Small intestine (tissue), 7 donors: ENCODE measurements around the gene MRGPRD. TPM values are rescaled to one million over a fixed set of nuclear protein-coding genes. Genes with fewer than 3 reads are reported as not detected.
"Not testable (repeated sequence)": the region's sequence is repeated elsewhere in the genome, so short reads cannot be mapped to it uniquely, and the experiment has no call there.

Experiments
- DNase-seq, 2 donors: peaks; one replicate each; pipeline versions ENCODE4 v3.0.0 to v3.0.0-alpha.2; 2013
- FAIRE-seq: peaks from 2 replicates; lab custom pipeline; 2012; peaks lifted over from hg19 to GRCh38; lab: Jason Lieb, UNC
- H3K27ac ChIP-seq, 3 donors: one replicate each; pipeline ENCODE4 v1.5.1; 2013; ENCODE audit warnings: low read length in 2 of 3, mild to moderate bottlenecking in 2 of 3, control low read depth in 1 of 3, inconsistent platforms in 1 of 3, low read depth in 1 of 3, moderate library complexity in 1 of 3
- H3K27me3 ChIP-seq, 3 donors: one replicate each; pipeline ENCODE4 v1.6.1; 2013; ENCODE audit warnings: low read length in 3 of 3, inconsistent platforms in 1 of 3; ENCODE audit not compliant: control insufficient read depth in 3 of 3, insufficient read depth in 3 of 3
- H3K36me3 ChIP-seq, 3 donors: one replicate each; pipeline ENCODE4 v1.6.1; 2013; ENCODE audit warnings: low read length in 3 of 3, inconsistent platforms in 1 of 3, low read depth in 1 of 3, mild to moderate bottlenecking in 1 of 3, moderate library complexity in 1 of 3; ENCODE audit not compliant: control insufficient read depth in 3 of 3, insufficient read depth in 2 of 3
- H3K4me1 ChIP-seq, 3 donors: one replicate each; pipeline ENCODE4 v1.6.1; 2013; ENCODE audit warnings: low read length in 2 of 3, inconsistent platforms in 1 of 3, low read depth in 1 of 3, mild to moderate bottlenecking in 1 of 3, moderate library complexity in 1 of 3; ENCODE audit not compliant: control insufficient read depth in 3 of 3, insufficient read depth in 2 of 3
- H3K4me3 ChIP-seq, 3 donors: one replicate each; pipeline ENCODE4 v1.5.1; 2013; ENCODE audit warnings: low read length in 3 of 3, control low read depth in 1 of 3, inconsistent platforms in 1 of 3, low read depth in 1 of 3, mild to moderate bottlenecking in 1 of 3, moderate library complexity in 1 of 3
- H3K9me3 ChIP-seq, 2 donors: one replicate each; pipeline ENCODE4 v1.6.1; 2013; ENCODE audit warnings: low read depth in 1 of 2, low read length in 1 of 2; ENCODE audit not compliant: control insufficient read depth in 2 of 2, insufficient read depth in 1 of 2
- WGBS, 3 donors: extraction: QIAGEN DNeasy Blood & Tissue Kit; methylation state at CpG; one replicate each; pipeline ENCODE4 v1.1.7; 2013; 5-methylcytosine and 5-hydroxymethylcytosine counted together
- polyA plus RNA-seq, 4 donors: library from polyadenylated mRNA; stranded (reverse) in 3 of 4; unstranded in 1 of 4; fragments of 200-250 nt in 3 of 4; fragments of 120-200 nt in 1 of 4; gene quantifications; one replicate each; pipeline versions ENCODE4 v1.2.1 to v1.2.3, GENCODE V29; 2013
- donor health status: healthy with polysubstance abuse.
- donor health status: control.
- donor health status: control.
- donor health status: Bipolar disorder and iron deficiency.
- donor health status: healthy.

Gene MRGPRD
- polyA plus RNA-seq, 4 donors: 0.06 TPM; not detected in 3

- Histone ChIP-seq H3K27me3 (peaks cover 0 to 7% (median 0%) of the 10 kb centered on the region in 3 donors), H3K36me3 (no peaks in the 10 kb centered on the region), H3K4me3 (no peak overlapping the region), H3K27ac (no peak overlapping the region), H3K4me1 (no peaks in the 10 kb centered on the region), H3K9me3 (peaks cover 0 to 6% of the 10 kb centered on the region in 2 donors)
- 92 to 96% (median 96%) methylated on average over 21 to 23 of the region's 23 CpGs for WGBS, 3 donors
- FAIRE-seq (no peak), DNase-seq (peak in 1 of 2 donors; percentile 15)
Observed at GRCh38 chr11:68974421-68975194, 6.2 kb downstream of the MRGPRD start.

GRCh38 chr11:68973706-68974105 is 7.1 kb downstream of the MRGPRD start:
- H3K9me3 ChIP-seq, FAIRE-seq, DNase-seq, H3K36me3 ChIP-seq, H3K4me3 ChIP-seq, H3K27me3 ChIP-seq, H3K4me1 ChIP-seq, H3K27ac ChIP-seq: not testable (repeated sequence)
- 90 to 92% (median 91%) methylated on average over 12 of the region's 12 CpGs for WGBS, 3 donors

GRCh38 chr11:68973219-68973618 is 7.6 kb downstream of the MRGPRD start:
- DNase-seq (no peak), FAIRE-seq (no peak)
- 12 to 54% (median 42%) methylated on average over 4 of the region's 4 CpGs for WGBS, 3 donors
- Histone ChIP-seq H3K27ac (no peak overlapping the region), H3K9me3 (peaks cover 0 to 6% of the 10 kb centered on the region in 2 donors), H3K36me3 (no peaks in the 10 kb centered on the region), H3K4me1 (no peaks in the 10 kb centered on the region), H3K27me3 (peaks cover 0 to 11% (median 0%) of the 10 kb centered on the region in 3 donors), H3K4me3 (no peak overlapping the region)

- Histone ChIP-seq H3K36me3 (no peaks in the 10 kb centered on the region), H3K4me3 (no peak overlapping the region), H3K4me1 (no peaks in the 10 kb centered on the region), H3K27me3 (peaks cover 0 to 15% (median 0%) of the 10 kb centered on the region in 3 donors), H3K9me3 (peaks cover 0 to 6% of the 10 kb centered on the region in 2 donors), H3K27ac (no peak overlapping the region)
- WGBS, 3 donors: 80 to 87% (median 84%) methylated on average over 8 of the region's 8 CpGs
- FAIRE-seq (no peak), DNase-seq (no peak)
Observed at GRCh38 chr11:68970921-68971636, 9.7 kb downstream of the MRGPRD start.

GRCh38 chr11:68969386-68969785 is 11.4 kb downstream of the MRGPRD start:
- Histone ChIP-seq H3K27me3 (peaks cover 0 to 15% (median 0%) of the 10 kb centered on the region in 3 donors), H3K27ac (no peak overlapping the region), H3K36me3 (no peaks in the 10 kb centered on the region), H3K9me3 (peaks cover 0 to 4% of the 10 kb centered on the region in 2 donors), H3K4me1 (no peaks in the 10 kb centered on the region), H3K4me3 (no peak overlapping the region)
- FAIRE-seq (no peak), DNase-seq (no peak)
- 62 to 75% (median 66%) methylated on average over 8 of the region's 8 CpGs for WGBS, 3 donors

GRCh38 chr11:68968306-68969250 is 12.2 kb downstream of the MRGPRD start:
- WGBS, 3 donors: 69 to 73% (median 73%) methylated on average over 29 of the region's 29 CpGs
- FAIRE-seq: no peak
- H3K36me3 ChIP-seq: no peaks in the 10 kb centered on the region
- peaks cover 0 to 15% (median 0%) of the 10 kb centered on the region in 3 donors for H3K27me3 ChIP-seq
- H3K4me1 ChIP-seq: no peaks in the 10 kb centered on the region
- no peak overlapping the region for H3K4me3 ChIP-seq
- no peak for DNase-seq
- peaks cover 0 to 9% of the 10 kb centered on the region in 2 donors for H3K9me3 ChIP-seq
- H3K27ac ChIP-seq: no peak overlapping the region

GRCh38 chr11:68966894-68967780 is 13.6 kb downstream of the MRGPRD start:
- DNase-seq (no peak), FAIRE-seq (no peak)
- Histone ChIP-seq H3K4me1 (no peaks in the 10 kb centered on the region), H3K9me3 (peaks cover 0 to 9% of the 10 kb centered on the region in 2 donors), H3K36me3 (no peaks in the 10 kb centered on the region), H3K27me3 (peaks cover 0 to 15% (median 0%) of the 10 kb centered on the region in 3 donors), H3K27ac (no peak overlapping the region), H3K4me3 (no peak overlapping the region)
- whole genome bisulfite sequencing, 3 donors: 87 to 89% (median 88%) methylated on average over 9 of the region's 9 CpGs
